Breast epithelium (tissue), 4 donors: Measurements from ENCODE around the gene GAB2. TPM values are rescaled to one million over a fixed set of nuclear protein-coding genes. Genes with fewer than 3 reads are reported as not detected.
"Not testable (repeated sequence)": the region's sequence is repeated elsewhere in the genome, so short reads cannot be mapped to it uniquely, and the experiment has no call there.

ENCODE experiments used
- DNase-seq, 2 donors: peaks; one replicate each; pipeline ENCODE4 v3.0.0-alpha.2; 2019; ENCODE audit warnings: low spot score in 2 of 2
- H3K27ac ChIP-seq, 2 donors: fragments of 200-600 bp; sonication (generic) in 1 of 2; one replicate each; pipeline ENCODE4 v1.5.1; 2016 to 2019; ENCODE audit warnings: mild to moderate bottlenecking in 1 of 2
- H3K27me3 ChIP-seq, 2 donors: fragments of 200-600 bp; sonication (generic) in 1 of 2; one replicate each; pipeline versions ENCODE4 v1.5.1 to v1.6.0; 2017 to 2019; ENCODE audit warnings: control low read depth in 1 of 2, mild to moderate bottlenecking in 1 of 2
- H3K36me3 ChIP-seq: fragments of 200-600 bp; one replicate; pipeline ENCODE4 v1.5.1; 2019
- H3K4me1 ChIP-seq, 2 donors: fragments of 200-600 bp; sonication (generic); one replicate each; pipeline ENCODE4 v1.5.1; 2016 to 2019; ENCODE audit warnings: control low read depth in 1 of 2
- H3K4me3 ChIP-seq, 3 donors: fragments of 200-600 bp; sonication (generic); 1 replicate in 2 of 3; 2 replicates in 1 of 3; pipeline ENCODE4 v1.5.1; 2016 to 2019; ENCODE audit warnings: mild to moderate bottlenecking in 3 of 3, moderate library complexity in 2 of 3
- H3K9me3 ChIP-seq, 2 donors: fragments of 200-600 bp; sonication (generic) in 1 of 2; one replicate each; pipeline ENCODE4 v1.5.1; 2016 to 2019; ENCODE audit warnings: control low read depth in 1 of 2
- CTCF ChIP-seq, 3 donors: fragments of 450-650 bp; IDR thresholded peaks; one replicate each; pipeline ENCODE4 v1.5.1; 2016 to 2017; ENCODE audit warnings: antibody characterized with exemption in 3 of 3, mild to moderate bottlenecking in 3 of 3, moderate library complexity in 3 of 3
- POLR2A ChIP-seq: fragments of 450-650 bp; IDR thresholded peaks from one replicate; pipeline ENCODE4 v1.6.1; 2016; ENCODE audit warnings: antibody characterized with exemption, mild to moderate bottlenecking, moderate library complexity
- POLR2AphosphoS5 ChIP-seq, 3 donors: sonication (generic); formaldehyde crosslinking; IDR thresholded peaks; one replicate each; pipeline ENCODE4 v1.6.1; 2017; ENCODE audit warnings: antibody characterized with exemption in 3 of 3
- intact Hi-C: fragments of 100-400 bp; cut with DNase I; formaldehyde crosslinking; loops from one replicate; pipeline ENCODE4 v1.15.1; 2023; ENCODE audit warnings: low total_unique reads
- total RNA-seq, 3 donors: library from RNA; depleted of rRNA; stranded (reverse); fragments of >200 nt; gene quantifications; one replicate each; pipeline ENCODE4 v1.1.0, GENCODE V29; 2016

GAB2 gene
- 10 to 100 TPM; 22.9 to 43.8 (median 24.9) TPM for total RNA-seq

- Histone ChIP-seq H3K4me3 (peak within 1 kb of the TSS; percentile 87 to 98 (median 96)), H3K27me3 (no peaks in the 10 kb centered on the region), H3K9me3 (no peaks in the 10 kb centered on the region), H3K36me3 (no peaks in the 10 kb centered on the region), H3K4me1 (no peaks in the 10 kb centered on the region), H3K27ac (peak within 1 kb of the TSS; percentile 95 to 100)
- no peak for DNase-seq
- no peak for TF ChIP-seq POLR2AphosphoS5 (IDR thresholded peaks at IDR 0.05)
- TF ChIP-seq POLR2A = no peak
- no peak for TF ChIP-seq CTCF (IDR thresholded peaks at IDR 0.05)
- intact Hi-C loops = loop anchor here (5.0 kb wide), 1 partner anchor 155 kb away; the partner anchor contains the start of gene NARS2
These were observed at the start of gene GAB2 for GRCh38 chr11:78417175-78417887. Gene GAB2, minus strand, starts transcription at chr11:78417820. Its CDS starts 100 bp downstream, at chr11:78417720.

GRCh38 chr11:78467370-78467769 is 49.8 kb upstream of the GAB2 start:
- TF ChIP-seq CTCF (IDR thresholded peaks at IDR 0.05) = no peak
- TF ChIP-seq POLR2AphosphoS5 (IDR thresholded peaks at IDR 0.05) = no peak
- TF ChIP-seq POLR2A = no peak
- H3K27ac ChIP-seq = no peak overlapping the region
- intact Hi-C loops = no loop called here
- H3K36me3 ChIP-seq = no peaks in the 10 kb centered on the region
- no peaks in the 10 kb centered on the region for H3K4me1 ChIP-seq
- DNase-seq = no peak
- H3K4me3 ChIP-seq = no peak overlapping the region
- H3K27me3 ChIP-seq = no peaks in the 10 kb centered on the region
- H3K9me3 ChIP-seq = no peaks in the 10 kb centered on the region

GRCh38 chr11:78465169-78465942 is 47.7 kb upstream of the GAB2 start:
- Histone ChIP-seq H3K4me3 (no peak overlapping the region), H3K27me3 (no peaks in the 10 kb centered on the region), H3K4me1 (no peaks in the 10 kb centered on the region), H3K36me3 (no peaks in the 10 kb centered on the region), H3K27ac (peak overlapping the region in 1 of 2 donors; percentile 43), H3K9me3 (no peaks in the 10 kb centered on the region)
- TF ChIP-seq POLR2AphosphoS5 (IDR thresholded peaks at IDR 0.05) = no peak
- no peak for TF ChIP-seq POLR2A
- TF ChIP-seq CTCF (IDR thresholded peaks at IDR 0.05) = no peak
- intact Hi-C loops = no loop called here
- DNase-seq = no peak

- H3K4me1 ChIP-seq, intact Hi-C loops, DNase-seq, H3K9me3 ChIP-seq, H3K4me3 ChIP-seq, H3K27me3 ChIP-seq, H3K36me3 ChIP-seq: not testable (repeated sequence)
- H3K27ac ChIP-seq = peak overlapping the region in 1 of 2 donors; percentile 43
These were observed 47.2 kb upstream of the GAB2 start for GRCh38 chr11:78464787-78465168.

GRCh38 chr11:78460471-78460870 is 42.9 kb upstream of the GAB2 start:
- Histone ChIP-seq H3K4me3 (no peak overlapping the region), H3K27me3 (no peaks in the 10 kb centered on the region), H3K9me3 (no peaks in the 10 kb centered on the region), H3K27ac (no peak overlapping the region), H3K4me1 (no peaks in the 10 kb centered on the region), H3K36me3 (no peaks in the 10 kb centered on the region)
- intact Hi-C loops = no loop called here
- TF ChIP-seq POLR2AphosphoS5 (IDR thresholded peaks at IDR 0.05) (no peak), POLR2A (no peak), CTCF (IDR thresholded peaks at IDR 0.05) (no peak)
- no peak for DNase-seq
